ENCODE measurements around the gene CREB5. TPM values are rescaled to one million over a fixed set of nuclear protein-coding genes. Genes with fewer than 3 reads are reported as not detected.

CREB5 gene
- total and polyA plus RNA-seq, 2 donors from 2014 or later: 3.4 to 27.2 TPM

DNA sequence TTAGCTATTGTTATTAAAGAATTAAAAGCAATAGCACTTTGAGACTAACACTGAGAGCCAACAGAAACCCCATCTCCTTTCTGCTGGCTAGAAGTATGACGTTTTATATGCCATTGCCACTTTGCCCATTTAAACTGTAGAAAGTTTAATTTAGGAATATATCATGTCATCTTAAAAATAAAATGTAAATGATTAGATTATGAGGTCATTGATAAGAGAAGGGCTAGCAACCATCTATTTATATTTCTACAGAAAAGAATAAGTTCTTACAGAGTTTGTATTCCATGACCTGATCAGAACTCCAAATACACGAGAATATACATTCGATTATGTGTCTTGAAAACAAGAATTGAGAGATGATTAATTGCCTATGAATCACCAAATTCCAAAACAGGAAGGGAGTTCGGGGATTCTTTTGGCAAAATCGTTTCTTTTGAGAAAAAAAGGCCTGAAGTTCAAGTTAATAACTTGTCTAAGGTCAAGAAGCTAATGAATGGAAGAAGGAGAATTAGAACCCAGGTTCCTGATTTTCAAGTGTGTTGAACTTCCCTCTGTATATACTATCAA is 318.9 kb downstream of the CREB5 start:
- Histone ChIP-seq H3K4me3 (ENCODE audit: low read length in 3 of 3) (no peak overlapping the region), H3K27ac (ENCODE audit: low read depth in 2 of 2, low read length in 2 of 2) (no peak overlapping the region), H3K27me3 (ENCODE audit: control insufficient read depth, insufficient read depth, low read length) (peaks cover 2% of the 10 kb centered on the region), H3K36me3 (ENCODE audit: control insufficient read depth in 2 of 3, insufficient read depth in 3 of 3, low read length in 3 of 3) (no peaks in the 10 kb centered on the region), H3K4me1 (ENCODE audit: control insufficient read depth in 2 of 3, insufficient read depth in 2 of 3, low read depth in 1 of 3, low read length in 3 of 3) (no peaks in the 10 kb centered on the region), H3K9ac (ENCODE audit: low read length in 3 of 3) (no peak overlapping the region), H3K9me3 (ENCODE audit: control insufficient read depth in 2 of 3, insufficient read depth in 1 of 3, low read length in 3 of 3) (no peaks in the 10 kb centered on the region)
- DNase-seq (no peak), FAIRE-seq (no peak)
- intact Hi-C loops (cut with DNase I): no loop called here
- no peak for TF ChIP-seq CTCF (IDR thresholded peaks at IDR 0.05; ENCODE audit: borderline replicate concordance, extremely low read depth, insufficient read depth)

DNA sequence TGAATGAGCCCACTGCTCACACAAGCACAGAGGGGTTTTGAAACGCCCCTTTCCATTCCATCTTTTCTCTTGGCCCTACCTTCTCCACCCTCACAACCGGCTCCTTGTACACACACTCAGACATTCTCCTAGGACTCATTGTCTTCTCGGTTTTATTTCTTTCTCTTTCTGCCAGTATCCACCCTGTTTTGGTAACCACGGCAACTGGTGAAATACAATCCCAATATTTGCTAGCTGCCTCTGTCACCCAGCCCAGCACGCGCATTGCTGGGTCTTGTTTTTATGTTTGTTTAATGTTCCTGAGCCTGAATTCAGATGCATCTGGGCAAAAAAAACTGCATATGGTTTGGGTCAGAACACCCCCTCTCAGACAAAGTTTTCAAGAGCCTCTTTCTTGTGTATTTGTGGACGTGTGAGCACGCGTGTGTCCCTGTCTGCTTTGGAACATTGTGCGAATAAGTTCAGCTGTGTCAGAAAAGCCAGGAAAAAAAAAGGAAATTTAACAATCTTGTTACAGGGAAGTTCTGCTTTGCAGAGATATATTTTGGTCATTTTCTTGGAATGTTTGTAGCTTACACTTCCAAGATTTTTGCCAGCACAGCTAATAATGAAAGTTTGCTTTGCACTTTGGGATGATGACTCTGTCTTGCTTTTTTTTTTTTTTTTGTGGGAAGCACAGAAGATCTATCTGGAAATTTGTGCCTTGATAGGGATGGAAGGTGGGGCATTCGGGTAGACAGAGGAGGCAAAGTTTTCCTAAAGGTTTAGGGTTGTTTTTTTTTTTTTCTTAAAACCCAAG is 320.0 kb downstream of the CREB5 start:
- H3K27ac ChIP-seq (ENCODE audit: low read depth in 2 of 2, low read length in 2 of 2): no peak overlapping the region
- FAIRE-seq (no peak), DNase-seq (peak in 3 of 5 donors; percentile 56 to 80 (median 71))
- no peaks in the 10 kb centered on the region for H3K36me3 ChIP-seq (ENCODE audit: control insufficient read depth in 2 of 3, insufficient read depth in 3 of 3, low read length in 3 of 3)
- no peak for TF ChIP-seq CTCF (IDR thresholded peaks at IDR 0.05; ENCODE audit: borderline replicate concordance, extremely low read depth, insufficient read depth)
- intact Hi-C loops (cut with DNase I): no loop called here
- no peak overlapping the region for H3K4me3 ChIP-seq (ENCODE audit: low read length in 3 of 3)
- peaks cover 2% of the 10 kb centered on the region for H3K27me3 ChIP-seq (ENCODE audit: control insufficient read depth, insufficient read depth, low read length)
- H3K9ac ChIP-seq (ENCODE audit: low read length in 3 of 3): no peak overlapping the region
- no peaks in the 10 kb centered on the region for H3K4me1 ChIP-seq (ENCODE audit: control insufficient read depth in 2 of 3, insufficient read depth in 2 of 3, low read depth in 1 of 3, low read length in 3 of 3)
- H3K9me3 ChIP-seq (ENCODE audit: control insufficient read depth in 2 of 3, insufficient read depth in 1 of 3, low read length in 3 of 3): no peaks in the 10 kb centered on the region

DNA sequence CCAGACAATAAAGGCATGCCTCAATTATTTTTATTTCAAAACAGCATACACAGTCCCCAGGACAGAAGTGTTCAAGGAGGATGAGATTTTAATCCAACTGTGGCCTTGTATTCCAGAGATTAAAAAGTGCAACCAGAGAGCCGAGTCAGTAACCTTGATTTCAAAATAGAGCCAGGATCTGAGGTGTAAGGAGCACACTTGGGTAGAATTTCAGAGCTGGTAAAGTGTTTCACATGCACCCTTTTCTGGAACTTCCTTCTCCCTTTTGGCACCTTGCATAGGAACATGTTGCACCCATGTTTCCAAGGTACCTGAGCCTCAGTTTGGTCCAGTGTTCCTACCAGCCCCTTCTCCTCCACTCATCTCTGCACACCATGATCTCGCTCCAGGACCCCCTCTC is 320.7 kb downstream of the CREB5 start:
- Histone ChIP-seq H3K4me1 (ENCODE audit: control insufficient read depth in 2 of 3, insufficient read depth in 2 of 3, low read depth in 1 of 3, low read length in 3 of 3) (no peaks in the 10 kb centered on the region), H3K27me3 (ENCODE audit: control insufficient read depth, insufficient read depth, low read length) (peaks cover 2% of the 10 kb centered on the region), H3K36me3 (ENCODE audit: control insufficient read depth in 2 of 3, insufficient read depth in 3 of 3, low read length in 3 of 3) (no peaks in the 10 kb centered on the region), H3K9ac (ENCODE audit: low read length in 3 of 3) (no peak overlapping the region), H3K27ac (ENCODE audit: low read depth in 2 of 2, low read length in 2 of 2) (no peak overlapping the region), H3K9me3 (ENCODE audit: control insufficient read depth in 2 of 3, insufficient read depth in 1 of 3, low read length in 3 of 3) (no peaks in the 10 kb centered on the region), H3K4me3 (ENCODE audit: low read length in 3 of 3) (no peak overlapping the region)
- no peak for DNase-seq
- intact Hi-C loops (cut with DNase I): no loop called here
- no peak for FAIRE-seq
- TF ChIP-seq CTCF (IDR thresholded peaks at IDR 0.05; ENCODE audit: borderline replicate concordance, extremely low read depth, insufficient read depth): no peak
